ENCODE measurements around the gene ASIC2. TPM values are rescaled to one million over a fixed set of nuclear protein-coding genes. Genes with fewer than 3 reads are reported as not detected.

Gene ASIC2
- total and polyA plus RNA-seq, 10 donors = not detected

DNA sequence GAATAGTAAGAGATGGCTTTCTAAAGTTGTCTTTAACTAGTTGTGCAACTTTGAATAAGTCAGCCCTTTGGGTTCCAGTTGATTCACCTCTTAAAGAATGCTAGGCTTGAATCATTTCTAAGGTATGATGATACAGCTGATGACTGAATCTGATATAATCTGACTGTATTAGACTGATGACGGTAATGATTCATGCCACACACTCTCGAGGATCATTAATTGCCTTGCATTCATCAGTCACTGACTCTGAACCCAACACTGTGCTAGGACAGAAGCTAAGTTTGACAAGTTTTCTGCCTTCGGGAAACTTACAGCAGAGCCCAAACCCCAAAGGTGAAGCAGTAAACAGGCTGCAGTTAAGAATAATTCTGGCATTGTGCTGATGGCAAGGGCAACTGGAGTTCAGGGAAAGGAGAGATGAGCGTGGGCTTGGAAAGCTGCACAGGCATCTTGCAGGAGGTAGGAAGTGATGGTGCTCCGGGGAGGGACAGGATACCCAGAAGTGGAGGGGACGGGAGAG, 25.8 kb downstream of the ASIC2 start:
- WGBS, 5 donors = 72 to 78% (median 75%) methylated on average over 6 of the region's 6 CpGs
- Histone ChIP-seq H3K4me1 (no peaks in the 10 kb centered on the region), H3K9me3 (no peaks in the 10 kb centered on the region), H3K36me3 (no peaks in the 10 kb centered on the region), H3K27me3 (replicated peaks in 1 of 7) (peaks cover 0 to 15% (median 0%) of the 10 kb centered on the region in 7 donors), H3K4me3 (no peak overlapping the region), H3K27ac (no peak overlapping the region)
- intact Hi-C loops (cut with DNase I; ENCODE audit: low total_unique reads) = no loop called here
- no peak for TF ChIP-seq POLR2A (IDR thresholded peaks at IDR 0.05)
- TF ChIP-seq POLR2AphosphoS5 (IDR thresholded peaks at IDR 0.05) = no peak
- no peak for DNase-seq

DNA sequence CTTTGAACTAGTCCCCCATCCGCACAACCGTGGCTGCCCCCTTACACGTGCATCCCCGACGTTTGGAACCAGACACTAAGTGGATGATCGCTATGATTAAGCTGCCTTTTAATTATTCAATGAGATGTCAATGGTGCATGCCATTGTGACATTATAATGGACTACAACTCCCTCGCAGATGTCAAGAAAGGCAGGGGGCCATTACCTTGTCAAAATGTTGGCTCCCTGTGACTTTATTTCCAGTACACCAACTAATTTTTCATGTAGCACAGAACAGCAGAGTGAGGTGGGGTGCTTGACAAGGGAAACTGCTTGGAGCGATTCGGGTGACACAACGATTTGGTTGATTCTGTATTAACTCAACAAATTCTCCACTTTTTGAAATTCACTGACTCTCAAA, 26.5 kb downstream of the ASIC2 start:
- intact Hi-C loops (cut with DNase I; ENCODE audit: low total_unique reads) = no loop called here

DNA sequence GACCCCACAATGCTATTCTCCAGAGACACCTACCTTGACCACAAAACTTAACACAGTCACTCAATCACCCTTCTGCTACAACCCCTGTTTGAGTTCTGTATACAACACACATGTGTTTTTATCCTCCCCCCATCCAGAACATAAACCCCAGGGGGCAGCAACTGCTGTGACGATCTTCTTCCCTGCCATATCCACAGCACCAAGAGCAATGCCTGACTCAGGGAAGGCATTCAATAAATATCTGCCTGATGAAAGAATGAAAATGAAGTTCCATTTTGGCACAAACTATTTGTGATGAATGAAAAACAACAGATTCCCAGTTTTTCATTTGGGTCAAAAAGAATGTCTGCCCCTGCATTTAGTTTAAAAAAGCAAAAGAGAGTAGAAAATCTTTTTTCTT, 27.0 kb downstream of the ASIC2 start:
- TF ChIP-seq POLR2AphosphoS5 (IDR thresholded peaks at IDR 0.05) = no peak
- TF ChIP-seq, protein P1, sequence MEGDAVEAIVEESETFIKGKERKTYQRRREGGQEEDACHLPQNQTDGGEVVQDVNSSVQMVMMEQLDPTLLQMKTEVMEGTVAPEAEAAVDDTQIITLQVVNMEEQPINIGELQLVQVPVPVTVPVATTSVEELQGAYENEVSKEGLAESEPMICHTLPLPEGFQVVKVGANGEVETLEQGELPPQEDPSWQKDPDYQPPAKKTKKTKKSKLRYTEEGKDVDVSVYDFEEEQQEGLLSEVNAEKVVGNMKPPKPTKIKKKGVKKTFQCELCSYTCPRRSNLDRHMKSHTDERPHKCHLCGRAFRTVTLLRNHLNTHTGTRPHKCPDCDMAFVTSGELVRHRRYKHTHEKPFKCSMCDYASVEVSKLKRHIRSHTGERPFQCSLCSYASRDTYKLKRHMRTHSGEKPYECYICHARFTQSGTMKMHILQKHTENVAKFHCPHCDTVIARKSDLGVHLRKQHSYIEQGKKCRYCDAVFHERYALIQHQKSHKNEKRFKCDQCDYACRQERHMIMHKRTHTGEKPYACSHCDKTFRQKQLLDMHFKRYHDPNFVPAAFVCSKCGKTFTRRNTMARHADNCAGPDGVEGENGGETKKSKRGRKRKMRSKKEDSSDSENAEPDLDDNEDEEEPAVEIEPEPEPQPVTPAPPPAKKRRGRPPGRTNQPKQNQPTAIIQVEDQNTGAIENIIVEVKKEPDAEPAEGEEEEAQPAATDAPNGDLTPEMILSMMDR (IDR thresholded peaks at IDR 0.05 in 8 of 11, conservative IDR thresholded peaks at IDR 0.05 in 3 of 11) = no peak
- no peak for TF ChIP-seq POLR2A (IDR thresholded peaks at IDR 0.05)
- Histone ChIP-seq H3K4me3 (no peak overlapping the region), H3K9me3 (no peaks in the 10 kb centered on the region), H3K36me3 (no peaks in the 10 kb centered on the region), H3K27ac (no peak overlapping the region), H3K27me3 (replicated peaks in 1 of 7) (peaks cover 0 to 25% (median 0%) of the 10 kb centered on the region in 7 donors), H3K4me1 (no peaks in the 10 kb centered on the region)
- 20 to 53% (median 37%) methylated on average over 1 of the region's 1 CpG for WGBS, 5 donors
- DNase-seq = no peak
- intact Hi-C loops (cut with DNase I; ENCODE audit: low total_unique reads) = no loop called here

More for the DNA sequence above, 26.5 kb downstream of the ASIC2 start:
- Histone ChIP-seq H3K36me3 (no peaks in the 10 kb centered on the region), H3K27me3 (replicated peaks in 1 of 7) (peaks cover 0 to 20% (median 0%) of the 10 kb centered on the region in 7 donors), H3K4me3 (no peak overlapping the region), H3K9me3 (no peaks in the 10 kb centered on the region), H3K27ac (no peak overlapping the region), H3K4me1 (no peaks in the 10 kb centered on the region)
- no peak for DNase-seq
- WGBS, 5 donors = 76 to 85% (median 77%) methylated on average over 10 of the region's 10 CpGs
- TF ChIP-seq, protein P1 (IDR thresholded peaks at IDR 0.05 in 8 of 11, conservative IDR thresholded peaks at IDR 0.05 in 3 of 11) = no peak
- TF ChIP-seq POLR2AphosphoS5 (IDR thresholded peaks at IDR 0.05) = no peak
- no peak for TF ChIP-seq POLR2A (IDR thresholded peaks at IDR 0.05)

DNA sequence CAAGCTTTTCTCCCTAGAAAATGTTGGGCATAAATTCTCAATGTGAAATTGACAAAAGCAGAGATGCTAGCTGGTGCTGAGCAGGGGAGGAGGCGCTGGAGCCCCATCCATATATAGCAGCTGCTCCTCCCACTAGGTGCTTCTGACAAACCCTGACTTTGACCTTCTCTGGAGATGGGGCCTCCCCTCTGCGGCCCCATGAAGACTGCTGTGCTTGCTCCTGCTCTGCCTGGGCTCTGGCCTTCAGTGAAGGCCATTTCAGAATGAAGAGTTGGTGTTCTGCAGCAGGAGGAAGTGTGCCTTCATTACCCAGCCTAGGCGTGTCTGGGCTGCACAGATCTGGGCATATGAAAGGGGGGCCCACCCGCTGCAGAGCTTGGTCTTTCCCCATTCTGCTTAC, 29.7 kb downstream of the ASIC2 start:
- H3K9me3 ChIP-seq = no peaks in the 10 kb centered on the region
- WGBS, 5 donors = 49 to 75% (median 56%) methylated on average over 4 of the region's 4 CpGs
- no peak for DNase-seq
- intact Hi-C loops (cut with DNase I; ENCODE audit: low total_unique reads) = no loop called here
- no peaks in the 10 kb centered on the region for H3K36me3 ChIP-seq
- no peak overlapping the region for H3K4me3 ChIP-seq
- peaks cover 0 to 39% (median 0%) of the 10 kb centered on the region in 7 donors for H3K27me3 ChIP-seq (replicated peaks in 1 of 7)
- H3K4me1 ChIP-seq = no peaks in the 10 kb centered on the region
- TF ChIP-seq POLR2A (IDR thresholded peaks at IDR 0.05) (no peak), POLR2AphosphoS5 (IDR thresholded peaks at IDR 0.05) (no peak)
- TF ChIP-seq, protein P1 (IDR thresholded peaks at IDR 0.05 in 8 of 11, conservative IDR thresholded peaks at IDR 0.05 in 3 of 11) = no peak
- H3K27ac ChIP-seq = no peak overlapping the region
